HG03103 (cell line): Measurements from ENCODE around the gene KLK15.

Source experiments
- ATAC-seq: cut with Tn5 transposase; IDR thresholded peaks from one replicate; pipeline ENCODE4 v1.9.1; 2021; ENCODE audit warnings: low read depth; ENCODE audit not compliant: unreplicated experiment

Gene KLK15

GRCh38 chr19:50843701-50844221 lies 10.4 kb upstream of the KLK15 start:
- ATAC-seq: no peak

- no peak for ATAC-seq
These were observed 9.8 kb upstream of the KLK15 start for GRCh38 chr19:50843205-50843604.

GRCh38 chr19:50842130-50842529 lies 8.8 kb upstream of the KLK15 start:
- no peak for ATAC-seq

- no peak for ATAC-seq
These were observed 6.6 kb upstream of the KLK15 start for GRCh38 chr19:50839712-50840655.

- no peak for ATAC-seq
These were observed 4.9 kb upstream of the KLK15 start for GRCh38 chr19:50838239-50838638.

- no peak for ATAC-seq
These were observed 3.9 kb upstream of the KLK15 start for GRCh38 chr19:50837300-50837699.

GRCh38 chr19:50836543-50837195 lies 3.3 kb upstream of the KLK15 start:
- ATAC-seq: no peak

- ATAC-seq: peak; percentile 82
These were observed 2.6 kb upstream of the KLK15 start for GRCh38 chr19:50835785-50836542.

GRCh38 chr19:50835103-50835784 lies 1.9 kb upstream of the KLK15 start:
- no peak for ATAC-seq

GRCh38 chr19:50833802-50834167 lies 411 bp upstream of the KLK15 start:
- no peak for ATAC-seq

GRCh38 chr19:50832666-50833065 lies 708 bp downstream of the KLK15 start:
- ATAC-seq: no peak

GRCh38 chr19:50831026-50831396 lies 2.4 kb downstream of the KLK15 start:
- ATAC-seq: no peak

- no peak for ATAC-seq
These were observed 2.9 kb downstream of the KLK15 start for GRCh38 chr19:50830266-50831025.

GRCh38 chr19:50829801-50830200 lies 3.6 kb downstream of the KLK15 start:
- no peak for ATAC-seq

- no peak for ATAC-seq
These were observed 5.9 kb downstream of the KLK15 start for GRCh38 chr19:50827476-50827875.

GRCh38 chr19:50826492-50827240 lies 6.7 kb downstream of the KLK15 start:
- ATAC-seq: no peak

- no peak for ATAC-seq
These were observed 9.9 kb downstream of the KLK15 start, which contains the start of gene KLK1 for GRCh38 chr19:50823389-50824042. TSS of gene KLK1 (minus strand) at chr19:50823787. CDS start at chr19:50823748, 39 bp downstream.

GRCh38 chr19:50822661-50823208 lies 10.6 kb downstream of the KLK15 start:
- no peak for ATAC-seq
